Activated CD4-positive, alpha-beta T cell treated with anti-CD3 and anti-CD28 coated beads for 1 hour (primary cell): ENCODE data around the gene TFB1M.
"Not testable (repeated sequence)": the region's sequence is repeated elsewhere in the genome, so short reads cannot be mapped to it uniquely, and the experiment has no call there.

Experiments
- DNase-seq: peaks from one replicate; pipeline ENCODE4 v3.0.0-alpha.2; 2020

TFB1M gene

GRCh38 chr6:155232848-155233247, 81.4 kb downstream of the TFB1M start:
- no peak for DNase-seq

GRCh38 chr6:155230975-155231374, 83.3 kb downstream of the TFB1M start:
- not testable (repeated sequence) for DNase-seq

DNA sequence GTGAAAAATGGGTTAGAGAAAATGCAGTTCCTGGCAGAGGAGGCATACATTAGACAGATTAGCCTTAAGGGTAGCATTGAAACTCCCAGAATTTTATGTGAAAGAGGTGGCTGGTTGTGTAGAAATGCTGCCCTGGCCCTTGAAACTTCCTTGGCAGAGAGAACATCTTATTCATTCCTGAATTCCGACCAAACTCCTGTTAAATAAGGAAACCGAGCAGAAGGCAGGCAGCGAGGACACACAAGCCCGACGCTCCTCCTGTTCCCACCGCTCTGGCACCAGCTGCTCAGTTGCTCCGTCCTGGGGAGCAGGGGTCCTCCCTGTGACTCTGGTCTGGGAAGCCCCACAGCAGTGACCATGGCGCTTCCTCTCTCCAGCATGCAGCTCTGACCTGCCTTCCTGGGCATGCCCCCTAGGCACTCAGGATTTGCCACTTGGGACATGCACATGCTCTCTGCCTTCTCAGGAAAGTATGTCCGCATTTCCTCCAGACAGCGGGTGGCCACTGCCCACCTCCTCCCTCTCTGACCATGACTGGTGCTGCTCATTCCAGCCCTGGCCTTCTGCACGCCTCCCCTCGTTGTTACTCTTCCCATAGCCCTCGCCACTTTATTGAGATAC, 85.6 kb downstream of the TFB1M start:
- no peak for DNase-seq

- no peak for DNase-seq
Measured at GRCh38 chr6:155227046-155227445, 87.2 kb downstream of the TFB1M start.

GRCh38 chr6:155224618-155225017, 89.7 kb downstream of the TFB1M start:
- DNase-seq = no peak

GRCh38 chr6:155223646-155224451, 90.4 kb downstream of the TFB1M start:
- no peak for DNase-seq

DNA sequence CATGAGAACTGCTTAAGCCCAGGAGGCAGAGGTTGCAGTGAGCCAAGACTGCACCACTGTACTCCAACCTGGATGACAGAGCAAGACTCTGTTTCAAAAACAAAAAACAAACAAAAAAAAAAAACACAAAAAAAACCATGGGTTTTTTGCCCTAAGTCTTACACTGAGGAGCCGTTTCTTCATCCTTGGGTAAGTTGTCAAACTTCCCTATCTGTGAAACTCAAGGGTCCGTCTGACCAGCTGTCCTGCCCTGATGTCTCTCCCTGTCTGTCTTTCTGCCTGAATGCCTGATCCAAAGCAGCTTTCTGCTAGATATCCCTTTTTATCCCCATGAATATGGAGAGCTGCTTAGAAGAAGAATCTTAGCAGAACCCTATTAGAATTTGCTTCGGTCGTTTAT, 91.8 kb downstream of the TFB1M start:
- no peak for DNase-seq

DNA sequence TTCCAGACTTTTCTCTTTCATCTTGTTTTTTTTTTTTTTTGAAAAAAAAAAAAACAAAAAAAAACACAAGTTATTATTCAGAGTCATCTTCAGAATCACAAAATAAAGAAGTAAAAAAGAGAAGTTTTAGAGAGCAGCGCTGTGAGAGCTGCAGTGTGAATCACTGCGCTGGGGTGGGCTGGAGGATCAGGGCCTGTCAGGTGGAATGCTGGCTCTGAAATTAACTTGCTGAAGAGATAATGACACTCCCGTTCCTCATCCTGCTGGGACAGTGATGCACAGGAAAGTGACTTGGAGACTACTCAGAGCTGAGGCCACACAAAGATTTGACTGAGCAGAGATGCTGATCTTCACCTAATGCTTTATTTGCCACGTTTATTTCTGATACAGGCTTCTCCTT, 93.2 kb downstream of the TFB1M start:
- DNase-seq = no peak

DNA sequence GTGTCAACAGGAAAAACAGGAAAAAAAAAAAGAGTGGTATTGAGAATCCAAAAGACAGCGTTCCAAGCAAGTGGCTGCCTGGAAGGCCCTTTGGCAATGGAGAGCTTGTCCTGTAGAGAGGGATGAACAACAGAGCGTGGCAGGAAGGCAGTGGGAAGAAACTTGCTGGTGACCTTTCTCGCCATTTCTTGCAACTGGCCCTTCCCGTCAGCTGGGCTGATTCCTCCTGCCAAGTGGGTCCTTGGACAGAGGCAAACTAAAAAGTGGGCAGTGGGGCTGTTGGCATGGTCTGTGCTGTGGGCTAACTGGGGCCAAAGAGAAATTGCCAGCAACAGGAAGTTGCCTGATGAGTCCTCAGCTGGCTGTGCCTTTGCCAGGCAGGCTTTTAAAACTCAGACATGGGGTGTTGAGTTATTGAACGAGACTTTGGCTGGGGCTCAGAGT, 94.4 kb downstream of the TFB1M start:
- DNase-seq = no peak

DNA sequence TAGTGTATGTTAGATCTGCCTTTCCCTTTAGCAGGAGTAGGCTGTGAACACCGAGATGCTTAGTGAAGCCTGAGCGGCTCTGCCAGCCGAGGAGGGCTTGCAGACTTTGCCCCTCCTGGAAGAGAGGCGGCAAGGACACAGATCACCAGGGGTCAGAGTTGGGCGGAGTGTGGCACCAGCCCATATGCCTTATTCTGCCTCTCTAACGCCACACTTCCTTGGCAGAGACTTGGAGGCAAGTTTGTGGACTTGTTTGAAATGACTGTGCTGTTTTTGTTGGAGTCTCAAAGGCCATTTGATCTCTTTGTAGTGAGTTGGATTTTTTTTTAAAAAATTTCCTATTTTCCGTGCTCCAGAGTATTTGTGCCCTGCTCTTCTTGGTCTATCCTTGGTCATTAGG, 95.0 kb downstream of the TFB1M start:
- DNase-seq = no peak

- DNase-seq = not testable (repeated sequence)
Measured at GRCh38 chr6:155218711-155219110, 95.6 kb downstream of the TFB1M start.

- no peak for DNase-seq
Measured at GRCh38 chr6:155216312-155217046, 97.8 kb downstream of the TFB1M start.

- DNase-seq = no peak
Measured at GRCh38 chr6:155215906-155216305, 98.4 kb downstream of the TFB1M start.

- no peak for DNase-seq
Measured at GRCh38 chr6:155213611-155214372, 100.5 kb downstream of the TFB1M start.

- DNase-seq = no peak
Measured at GRCh38 chr6:155212616-155213380, 101.5 kb downstream of the TFB1M start.

- no peak for DNase-seq
Measured at GRCh38 chr6:155212106-155212505, 102.2 kb downstream of the TFB1M start.

DNA sequence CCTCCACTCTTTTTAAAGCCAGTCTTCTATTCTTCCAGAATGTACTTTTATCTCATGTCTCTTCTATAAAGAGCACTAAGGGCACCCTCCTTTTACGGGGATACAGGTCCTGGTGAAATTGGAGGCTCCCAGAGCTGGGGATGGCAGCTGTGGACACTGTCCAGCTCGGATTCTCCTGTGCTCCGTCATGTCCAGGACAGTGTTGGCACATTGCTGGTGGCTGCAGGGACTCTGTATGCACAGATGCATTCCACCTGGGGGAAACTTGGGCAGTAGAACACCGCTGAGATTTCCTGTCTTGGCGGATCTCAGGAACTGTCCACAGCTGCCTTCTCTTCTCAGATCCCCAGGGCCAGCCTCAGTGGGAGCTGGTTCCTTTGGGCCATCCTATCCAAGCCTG, 107.1 kb downstream of the TFB1M start:
- DNase-seq = no peak
